HFF-Myc (cell line): ENCODE results near the gene MCMBP.

ENCODE experiments used
- DNase-seq: peaks from one replicate; pipeline ENCODE4 v3.0.0-alpha.2; 2011; ENCODE audit warnings: low read depth; ENCODE audit errors: extremely low read depth
- H3K4me3 ChIP-seq: replicated peaks from 2 replicates; pipeline ENCODE4 v1.5.1; 2011; ENCODE audit warnings: low read depth, mild to moderate bottlenecking, control low read depth, low read length
- CTCF ChIP-seq: IDR thresholded peaks from 2 replicates; pipeline ENCODE4 v1.5.1; 2012; ENCODE audit warnings: mild to moderate bottlenecking, low read depth, low read length, control low read depth; ENCODE audit errors: missing control alignments

MCMBP gene

GRCh38 chr10:119859420-119860258, 13.0 kb downstream of the MCMBP start:
- no peak overlapping the region for H3K4me3 ChIP-seq
- peak; percentile 40 for TF ChIP-seq CTCF
- no peak for DNase-seq

- DNase-seq, result no peak
- no peak overlapping the region for H3K4me3 ChIP-seq
- TF ChIP-seq CTCF, result no peak
These were observed 14.6 kb downstream of the MCMBP start for GRCh38 chr10:119858063-119858462.

- no peak for TF ChIP-seq CTCF
- no peak overlapping the region for H3K4me3 ChIP-seq
- no peak for DNase-seq
These were observed 19.1 kb downstream of the MCMBP start for GRCh38 chr10:119853574-119853973.

GRCh38 chr10:119852822-119853221, 19.8 kb downstream of the MCMBP start:
- TF ChIP-seq CTCF, result no peak
- no peak for DNase-seq
- no peak overlapping the region for H3K4me3 ChIP-seq

- no peak for DNase-seq
- TF ChIP-seq CTCF, result no peak
- no peak overlapping the region for H3K4me3 ChIP-seq
These were observed 20.4 kb downstream of the MCMBP start for GRCh38 chr10:119852277-119852676.

- no peak for DNase-seq
- TF ChIP-seq CTCF, result no peak
These were observed 22.7 kb downstream of the MCMBP start for GRCh38 chr10:119849944-119850343.

More at GRCh38 chr10:119849944-119850343, 22.7 kb downstream of the MCMBP start:
- H3K4me3 ChIP-seq, result no peak overlapping the region
